Loucy (cell line): ENCODE data around the gene CDC42BPA.

ENCODE experiments used
- H2AFZ ChIP-seq: fragments of 200-600 bp; sonication (generic); 2 replicates; pipeline ENCODE4 v1.6.0; 2016; ENCODE audit warnings: antibody characterized with exemption, mild to moderate bottlenecking, low read length, moderate library complexity
- H3F3A ChIP-seq: fragments of 200-600 bp; 2 replicates; pipeline ENCODE4 v1.6.0; 2016; ENCODE audit warnings: antibody characterized with exemption, low read depth, mild to moderate bottlenecking
- H3K27me3 ChIP-seq: fragments of 200-600 bp; sonication (generic); 2 replicates; pipeline ENCODE4 v1.6.1; 2014; ENCODE audit warnings: low read length, mild to moderate bottlenecking; ENCODE audit not compliant: insufficient read depth, poor library complexity, severe bottlenecking
- H3K36me3 ChIP-seq: fragments of 200-600 bp; sonication (generic); 2 replicates; pipeline ENCODE4 v1.6.1; 2016; ENCODE audit warnings: low read length; ENCODE audit not compliant: insufficient read depth
- H3K4me1 ChIP-seq: fragments of 200-600 bp; sonication (generic); 2 replicates; pipeline ENCODE4 v1.5.1; 2014; ENCODE audit warnings: low read length, mild to moderate bottlenecking; ENCODE audit not compliant: insufficient read depth, poor library complexity, severe bottlenecking
- H3K4me2 ChIP-seq: fragments of 200-600 bp; sonication (generic); 2 replicates; pipeline ENCODE4 v1.6.0; 2014; ENCODE audit warnings: antibody characterized with exemption, low read length, low read depth, mild to moderate bottlenecking; ENCODE audit not compliant: poor library complexity, severe bottlenecking
- H3K4me3 ChIP-seq: fragments of 200-600 bp; sonication (generic); 2 replicates; pipeline ENCODE4 v1.5.1; 2014; ENCODE audit warnings: low read length, mild to moderate bottlenecking, mixed read lengths; ENCODE audit not compliant: poor library complexity, severe bottlenecking
- H3K79me2 ChIP-seq: fragments of 200-600 bp; sonication (generic); 2 replicates; pipeline ENCODE4 v1.6.1; 2014; ENCODE audit warnings: low read length; ENCODE audit not compliant: insufficient read depth
- H3K9ac ChIP-seq: fragments of 200-600 bp; sonication (generic); 2 replicates; pipeline ENCODE4 v1.6.0; 2014; ENCODE audit warnings: mild to moderate bottlenecking, low read depth, low read length, moderate library complexity; ENCODE audit not compliant: poor library complexity, severe bottlenecking
- H3K9me2 ChIP-seq: fragments of 200-600 bp; sonication (generic); replicated peaks from 2 replicates; pipeline ENCODE4 v1.6.1; 2016; ENCODE audit warnings: low read depth, low read length, mixed read lengths
- H3K9me3 ChIP-seq: fragments of 200-600 bp; sonication (generic); 2 replicates; pipeline ENCODE4 v1.6.1; 2014; ENCODE audit warnings: mild to moderate bottlenecking, antibody characterized with exemption, low read length, low read depth; ENCODE audit not compliant: insufficient read depth
- H4K20me1 ChIP-seq: fragments of 200-600 bp; sonication (generic); 2 replicates; pipeline ENCODE4 v1.6.0; 2014; ENCODE audit warnings: antibody characterized with exemption, low read length, mild to moderate bottlenecking; ENCODE audit not compliant: insufficient read depth, poor library complexity, severe bottlenecking
- EZH2phosphoT487 ChIP-seq: fragments of 200-600 bp; IDR thresholded peaks from 2 replicates; pipeline ENCODE4 v1.6.1; 2018; ENCODE audit warnings: antibody characterized with exemption, mild to moderate bottlenecking, moderate library complexity, borderline replicate concordance
- TF ChIP-seq, protein P1 (sequence below): fragments of 200-600 bp; sonication (generic); conservative IDR thresholded peaks from 2 replicates; pipeline ENCODE4 v1.5.1; 2014; ENCODE audit warnings: mild to moderate bottlenecking, antibody characterized with exemption, low read length

Gene CDC42BPA

DNA sequence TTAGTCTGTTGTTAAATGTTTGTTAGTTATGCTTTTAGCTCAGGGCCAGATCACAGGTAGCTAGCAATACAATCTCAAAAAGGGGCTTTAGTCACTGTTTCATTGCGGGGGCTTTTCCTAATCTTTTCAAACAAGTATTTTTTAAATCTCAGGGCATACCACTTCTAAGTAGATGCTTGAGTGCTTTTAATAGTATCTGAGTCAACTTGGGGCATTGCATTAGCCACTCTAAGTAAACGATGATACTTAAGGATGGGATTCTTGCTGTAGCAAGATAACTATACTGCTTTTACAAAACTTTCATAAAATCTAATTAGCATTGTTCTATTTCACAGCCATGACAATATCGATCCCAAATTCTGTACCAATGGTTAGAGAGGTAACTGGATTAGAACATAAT lies 11.6 kb downstream of the CDC42BPA start:
- no peaks in the 10 kb centered on the region for H4K20me1 ChIP-seq
- H3F3A ChIP-seq, result no peaks in the 10 kb centered on the region
- TF ChIP-seq, protein P1, sequence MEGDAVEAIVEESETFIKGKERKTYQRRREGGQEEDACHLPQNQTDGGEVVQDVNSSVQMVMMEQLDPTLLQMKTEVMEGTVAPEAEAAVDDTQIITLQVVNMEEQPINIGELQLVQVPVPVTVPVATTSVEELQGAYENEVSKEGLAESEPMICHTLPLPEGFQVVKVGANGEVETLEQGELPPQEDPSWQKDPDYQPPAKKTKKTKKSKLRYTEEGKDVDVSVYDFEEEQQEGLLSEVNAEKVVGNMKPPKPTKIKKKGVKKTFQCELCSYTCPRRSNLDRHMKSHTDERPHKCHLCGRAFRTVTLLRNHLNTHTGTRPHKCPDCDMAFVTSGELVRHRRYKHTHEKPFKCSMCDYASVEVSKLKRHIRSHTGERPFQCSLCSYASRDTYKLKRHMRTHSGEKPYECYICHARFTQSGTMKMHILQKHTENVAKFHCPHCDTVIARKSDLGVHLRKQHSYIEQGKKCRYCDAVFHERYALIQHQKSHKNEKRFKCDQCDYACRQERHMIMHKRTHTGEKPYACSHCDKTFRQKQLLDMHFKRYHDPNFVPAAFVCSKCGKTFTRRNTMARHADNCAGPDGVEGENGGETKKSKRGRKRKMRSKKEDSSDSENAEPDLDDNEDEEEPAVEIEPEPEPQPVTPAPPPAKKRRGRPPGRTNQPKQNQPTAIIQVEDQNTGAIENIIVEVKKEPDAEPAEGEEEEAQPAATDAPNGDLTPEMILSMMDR, result no peak
- TF ChIP-seq EZH2phosphoT487, result no peak
- H3K9me2 ChIP-seq, result no peaks in the 10 kb centered on the region
- H3K36me3 ChIP-seq, result no peaks in the 10 kb centered on the region
- no peak overlapping the region for H3K4me3 ChIP-seq
- no peaks in the 10 kb centered on the region for H3K4me1 ChIP-seq
- H3K4me2 ChIP-seq, result no peak overlapping the region
- no peak overlapping the region for H3K9ac ChIP-seq
- no peak overlapping the region for H2AFZ ChIP-seq
- H3K9me3 ChIP-seq, result no peaks in the 10 kb centered on the region
- no peaks in the 10 kb centered on the region for H3K27me3 ChIP-seq
- no peaks in the 10 kb centered on the region for H3K79me2 ChIP-seq

DNA sequence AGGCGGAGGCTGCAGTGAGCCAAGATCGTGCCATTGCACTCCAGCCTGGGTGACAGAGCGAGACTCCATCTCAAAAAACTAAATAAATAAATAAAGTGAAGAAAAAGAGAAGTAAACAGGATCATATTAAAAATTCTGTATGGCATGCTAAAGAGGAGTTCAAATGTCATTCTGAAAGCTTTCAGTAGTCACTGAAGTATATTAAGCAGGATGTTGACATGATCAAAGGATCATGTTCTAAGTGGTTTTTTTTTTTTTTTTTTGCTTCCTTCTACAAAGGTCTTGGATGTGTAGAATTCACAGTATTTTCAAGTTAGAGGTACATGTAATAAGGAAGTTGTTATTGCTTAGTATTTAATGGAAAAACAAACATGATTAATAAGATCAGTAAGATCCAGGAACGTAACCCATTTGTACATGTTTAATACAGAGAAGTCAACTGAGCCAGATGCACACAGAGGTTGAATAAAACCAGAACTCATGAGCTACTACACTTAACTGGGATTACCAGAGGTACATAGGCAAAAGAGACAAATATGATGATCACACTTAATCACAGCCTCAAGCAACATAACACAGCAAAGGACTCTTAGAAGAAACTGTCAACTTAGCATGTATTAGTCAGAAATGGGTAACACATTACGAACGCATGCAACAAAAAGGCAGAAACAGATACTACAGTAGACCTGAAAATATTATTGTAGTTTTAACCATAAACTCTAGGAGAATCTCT lies 12.2 kb downstream of the CDC42BPA start:
- Histone ChIP-seq H3K9ac (no peak overlapping the region), H3K27me3 (no peaks in the 10 kb centered on the region), H3K36me3 (no peaks in the 10 kb centered on the region), H3K4me1 (no peaks in the 10 kb centered on the region), H3K4me2 (no peak overlapping the region), H3K9me2 (no peaks in the 10 kb centered on the region), H3K79me2 (no peaks in the 10 kb centered on the region), H4K20me1 (no peaks in the 10 kb centered on the region), H3K4me3 (no peak overlapping the region), H3K9me3 (no peaks in the 10 kb centered on the region), H2AFZ (no peak overlapping the region), H3F3A (no peaks in the 10 kb centered on the region)
- TF ChIP-seq, protein P1, result no peak
- TF ChIP-seq EZH2phosphoT487, result no peak

DNA sequence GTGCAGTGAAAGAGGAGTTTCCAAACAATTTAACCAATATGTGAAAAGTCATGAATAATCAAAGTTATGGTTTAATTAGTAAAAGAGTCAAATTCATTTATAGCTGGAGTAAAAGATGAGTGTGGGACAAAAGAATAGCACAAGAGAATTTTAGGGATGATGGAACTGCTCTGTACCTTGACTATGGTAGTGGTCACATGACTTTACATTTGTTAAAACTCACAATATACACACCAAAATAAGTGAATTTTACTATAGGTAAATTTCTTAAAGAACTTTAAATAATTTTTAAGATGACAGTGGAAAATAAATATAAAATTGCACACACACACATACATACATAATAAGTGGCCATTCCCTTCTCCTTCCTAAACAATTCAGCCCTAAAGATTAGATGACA lies 13.6 kb downstream of the CDC42BPA start:
- Histone ChIP-seq H3K4me1 (no peaks in the 10 kb centered on the region), H3K4me2 (no peak overlapping the region), H3K9me2 (no peaks in the 10 kb centered on the region), H3K27me3 (no peaks in the 10 kb centered on the region), H4K20me1 (no peaks in the 10 kb centered on the region), H3K36me3 (no peaks in the 10 kb centered on the region), H3K9me3 (no peaks in the 10 kb centered on the region), H2AFZ (no peak overlapping the region), H3K9ac (no peak overlapping the region), H3K79me2 (no peaks in the 10 kb centered on the region), H3K4me3 (no peak overlapping the region), H3F3A (no peaks in the 10 kb centered on the region)
- TF ChIP-seq EZH2phosphoT487, result no peak
- TF ChIP-seq, protein P1, result no peak
